Measurements from ENCODE around the gene C6orf141. TPM values are rescaled to one million over a fixed set of nuclear protein-coding genes. Genes with fewer than 3 reads are reported as not detected.
"Not testable (repeated sequence)": the region's sequence is repeated elsewhere in the genome, so short reads cannot be mapped to it uniquely, and the experiment has no call there.

Gene C6orf141
- total RNA-seq, 1 donor from 2014 or later = 3.9 TPM

DNA sequence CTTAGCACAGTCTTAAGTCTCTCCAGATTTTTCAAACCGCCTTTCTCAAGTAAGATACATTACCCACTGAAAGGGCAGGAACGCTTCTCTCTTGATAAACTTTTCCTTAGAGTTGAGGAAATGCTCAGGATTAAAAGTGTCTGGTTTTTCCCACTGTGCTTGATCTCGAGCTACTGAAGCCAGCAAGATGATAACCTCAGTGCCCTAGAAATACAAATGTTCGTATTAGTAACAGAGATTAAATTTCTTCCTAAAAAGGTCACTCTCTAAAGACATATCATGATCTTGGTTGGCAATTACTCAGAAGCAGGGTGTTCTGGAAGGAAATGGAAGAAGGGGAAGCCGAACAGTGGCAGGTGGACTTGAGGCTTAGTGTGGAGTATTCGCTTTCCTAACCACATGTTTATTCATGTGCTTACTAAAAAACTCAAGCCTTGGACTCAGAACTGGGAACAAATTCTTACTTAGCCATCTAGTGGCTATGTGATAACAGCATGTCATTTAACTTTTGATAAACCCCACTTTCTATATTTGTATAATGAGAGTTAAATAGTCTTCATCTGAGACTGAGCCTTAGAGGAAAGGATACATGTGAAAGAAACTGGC, 20.1 kb downstream of the C6orf141 start:
- no peak for DNase-seq (ENCODE audit: low spot score)

DNA sequence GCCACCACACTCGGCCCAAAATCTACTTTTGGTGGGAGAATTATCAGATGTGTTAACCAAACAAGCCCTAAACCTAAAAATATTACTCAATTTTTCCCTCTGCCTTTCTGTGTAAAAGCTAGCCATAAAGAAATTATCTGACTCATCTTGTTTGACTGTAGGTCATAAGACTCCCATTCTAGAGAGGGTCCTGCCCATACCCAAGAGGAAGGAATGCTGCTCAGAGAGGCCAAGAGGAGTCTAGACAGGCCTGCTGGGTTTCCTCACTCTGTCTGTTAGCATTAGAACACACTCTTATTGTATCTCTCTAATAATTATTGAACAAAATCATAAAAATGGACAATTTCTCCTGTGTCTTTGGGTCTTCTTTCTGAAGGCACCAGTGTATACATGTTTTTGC, 26.1 kb downstream of the C6orf141 start:
- DNase-seq (ENCODE audit: low spot score) = no peak

DNA sequence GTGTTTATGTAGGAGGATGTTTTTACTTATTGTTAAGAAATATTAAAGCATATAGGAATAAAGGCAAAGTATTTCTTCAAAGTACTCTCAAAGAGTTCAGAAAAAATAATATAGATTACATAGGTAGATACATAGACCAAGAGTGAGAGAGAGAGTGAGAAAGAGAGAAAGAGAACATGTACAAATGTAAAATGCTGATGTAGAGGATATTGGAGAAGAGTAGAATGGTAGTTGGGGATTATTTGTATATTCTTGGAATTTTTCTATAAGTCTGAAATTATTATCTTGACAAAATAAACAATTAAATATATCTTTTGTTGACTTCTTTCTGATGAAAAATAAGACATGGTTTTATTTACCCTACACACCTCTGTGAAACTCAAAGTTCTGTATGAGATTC, 29.2 kb downstream of the C6orf141 start:
- DNase-seq (ENCODE audit: low spot score) = no peak

DNA sequence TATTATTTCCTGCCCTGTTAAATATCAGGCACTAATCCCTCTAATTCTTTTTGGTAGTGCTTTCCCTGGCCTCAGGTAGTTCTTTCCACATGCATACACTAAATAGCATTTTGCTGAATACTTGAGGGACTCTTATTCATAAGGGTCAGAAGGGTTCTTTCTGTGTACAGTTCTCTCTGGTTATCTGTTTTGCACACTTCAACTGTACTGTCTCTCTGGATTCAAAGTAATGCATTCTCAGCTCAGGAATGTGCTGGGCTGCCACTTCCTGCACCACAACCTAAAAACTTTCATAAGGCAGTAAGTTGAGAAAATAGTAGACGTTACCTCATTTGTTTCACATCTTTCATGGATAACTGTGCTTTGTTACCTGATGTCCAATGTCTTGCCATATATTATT, 32.1 kb downstream of the C6orf141 start:
- DNase-seq (ENCODE audit: low spot score) = no peak

DNA sequence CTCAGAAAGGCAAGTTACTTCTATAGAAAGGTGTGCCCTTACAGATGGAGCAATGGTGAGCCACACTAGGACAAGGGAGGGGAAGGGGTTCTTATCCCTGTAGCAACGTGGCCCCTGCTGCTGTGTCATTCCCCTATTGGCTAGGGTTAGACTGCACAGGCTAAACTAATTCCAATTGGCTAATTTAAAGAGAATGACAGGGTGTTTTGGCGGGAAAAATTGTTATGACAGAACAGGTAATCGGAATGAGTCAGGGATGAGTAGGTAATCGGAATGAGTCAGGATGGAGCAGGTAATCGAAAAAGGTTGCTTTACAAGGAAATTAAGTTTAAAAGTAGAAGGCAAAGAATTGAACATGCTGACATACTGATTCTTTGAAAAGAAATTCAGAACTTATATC, 36.8 kb downstream of the C6orf141 start:
- DNase-seq (ENCODE audit: low spot score) = not testable (repeated sequence)

Other genes with a start within 250 kb of the C6orf141 start
- gene MMUT, start 87.4 kb upstream of the C6orf141 start, total RNA-seq = 18.9 TPM
- 3.1 TPM for gene CENPQ, start 87.3 kb upstream of the C6orf141 start, total RNA-seq
- gene GLYATL3, start 50.7 kb upstream of the C6orf141 start, total RNA-seq = not detected
- gene RHAG, start 86.2 kb downstream of the C6orf141 start, total RNA-seq = not detected
- not detected for gene CRISP2, start 162.9 kb downstream of the C6orf141 start, total RNA-seq
- gene CRISP3, start 193.7 kb downstream of the C6orf141 start, total RNA-seq = not detected
- not detected for gene PGK2, start 236.6 kb downstream of the C6orf141 start, total RNA-seq